SK-N-SH treated with all-trans-retinoic acid at 6 μM for 48 hours (cell line): ENCODE results near the gene SYNGAP1.

Experiments used
- ARNTL ChIP-seq: fragments of 450-650 bp; formaldehyde crosslinking; IDR thresholded peaks from 2 replicates; pipeline ENCODE4 v1.5.0; 2020; ENCODE audit warnings: low read depth, mild to moderate bottlenecking, moderate library complexity, borderline replicate concordance
- BACH2 ChIP-seq: fragments of 250-450 bp; sonication (Bioruptor Pico); IDR thresholded peaks from 2 replicates; pipeline ENCODE4 v1.9.0; 2021; ENCODE audit warnings: mild to moderate bottlenecking, borderline replicate concordance
- ESRRG ChIP-seq: fragments of 250-450 bp; sonication (Bioruptor Pico); IDR thresholded peaks from 2 replicates; pipeline ENCODE4 v1.6.1; 2021; ENCODE audit warnings: mild to moderate bottlenecking
- OSR1 ChIP-seq: fragments of 250-450 bp; sonication (Bioruptor Pico); IDR thresholded peaks from 2 replicates; pipeline ENCODE4 v1.8.0; 2022; ENCODE audit warnings: moderate library complexity, mild to moderate bottlenecking, inconsistent platforms
- PPARA ChIP-seq: fragments of 250-450 bp; sonication (Bioruptor Pico); IDR thresholded peaks from 2 replicates; pipeline ENCODE4 v1.5.0; 2020; ENCODE audit warnings: mild to moderate bottlenecking, borderline replicate concordance
- RARB ChIP-seq: fragments of 250-450 bp; sonication (Bioruptor Pico); IDR thresholded peaks from 2 replicates; pipeline ENCODE4 v1.8.0; 2021; ENCODE audit warnings: mild to moderate bottlenecking, moderate library complexity
- SNAI2 ChIP-seq: fragments of 250-450 bp; sonication (Bioruptor Pico); IDR thresholded peaks from 2 replicates; pipeline ENCODE4 v1.5.0; 2020; ENCODE audit warnings: mild to moderate bottlenecking, moderate library complexity
- TOX ChIP-seq: fragments of 250-450 bp; sonication (Bioruptor Pico); IDR thresholded peaks from 2 replicates; pipeline ENCODE4 v1.8.0; 2021; ENCODE audit warnings: mild to moderate bottlenecking, moderate library complexity, borderline replicate concordance
- ZFP30 ChIP-seq: fragments of 450-650 bp; formaldehyde crosslinking; IDR thresholded peaks from 2 replicates; pipeline ENCODE4 v1.5.0; 2022; ENCODE audit warnings: mild to moderate bottlenecking, moderate library complexity
- ZNF565 ChIP-seq: fragments of 450-650 bp; formaldehyde crosslinking; conservative IDR thresholded peaks from 2 replicates; pipeline ENCODE4 v1.5.0; 2020; ENCODE audit warnings: low read depth, mild to moderate bottlenecking, moderate library complexity
- ZNF70 ChIP-seq: fragments of 450-650 bp; formaldehyde crosslinking; IDR thresholded peaks from 2 replicates; pipeline ENCODE4 v1.5.0; 2020; ENCODE audit warnings: mild to moderate bottlenecking, moderate library complexity
- TF ChIP-seq, protein P1 (sequence below): fragments of 250-450 bp; sonication (Bioruptor Pico); IDR thresholded peaks from 2 replicates; pipeline ENCODE4 v1.8.0; 2020; ENCODE audit warnings: mild to moderate bottlenecking, moderate library complexity, borderline replicate concordance
- TF ChIP-seq, protein P2 (sequence below): fragments of 250-450 bp; sonication (Bioruptor Pico); IDR thresholded peaks from 2 replicates; pipeline ENCODE4 v1.8.0; 2021; ENCODE audit warnings: low read depth, mild to moderate bottlenecking, moderate library complexity, borderline replicate concordance
- TF ChIP-seq, protein P3 (sequence below): fragments of 250-450 bp; sonication (Bioruptor Pico); IDR thresholded peaks from 2 replicates; pipeline ENCODE4 v1.5.1; 2020; ENCODE audit warnings: low read depth, mild to moderate bottlenecking, moderate library complexity

DNA sequence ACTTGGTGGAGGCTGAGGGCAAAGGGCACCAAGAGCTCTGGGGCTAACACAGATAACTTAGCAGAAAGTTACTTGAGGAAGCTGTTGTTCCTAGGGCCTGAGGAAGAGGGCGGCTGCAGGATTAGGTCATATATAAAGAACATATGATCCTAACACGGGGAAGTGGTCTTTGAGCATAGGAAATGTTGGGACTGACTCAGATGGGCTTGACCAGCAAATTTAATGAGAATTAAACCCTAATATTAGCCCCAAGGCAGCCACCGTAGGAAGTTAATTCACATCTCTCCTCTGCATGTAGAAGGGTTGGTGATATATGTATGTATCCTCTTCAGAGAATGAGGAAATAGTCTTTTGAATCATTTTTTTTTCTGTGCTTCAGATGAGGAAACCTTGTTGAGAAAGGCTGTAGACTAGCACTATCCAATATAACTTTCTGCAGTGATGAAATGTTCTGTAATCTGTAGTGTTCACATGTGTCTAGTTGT is 25.3 kb downstream of the SYNGAP1 start:
- TF ChIP-seq RARB (no peak), OSR1 (CRISPR knock-in tag) (no peak), BACH2 (no peak), ESRRG (CRISPR knock-in tag) (no peak), ZNF70 (CRISPR knock-in tag) (no peak), TOX (CRISPR knock-in tag) (no peak), PPARA (CRISPR knock-in tag) (no peak), ZNF565 (CRISPR knock-in tag) (no peak), SNAI2 (CRISPR knock-in tag) (no peak), ARNTL (no peak), ZFP30 (CRISPR knock-in tag) (no peak)
- TF ChIP-seq, protein P1, sequence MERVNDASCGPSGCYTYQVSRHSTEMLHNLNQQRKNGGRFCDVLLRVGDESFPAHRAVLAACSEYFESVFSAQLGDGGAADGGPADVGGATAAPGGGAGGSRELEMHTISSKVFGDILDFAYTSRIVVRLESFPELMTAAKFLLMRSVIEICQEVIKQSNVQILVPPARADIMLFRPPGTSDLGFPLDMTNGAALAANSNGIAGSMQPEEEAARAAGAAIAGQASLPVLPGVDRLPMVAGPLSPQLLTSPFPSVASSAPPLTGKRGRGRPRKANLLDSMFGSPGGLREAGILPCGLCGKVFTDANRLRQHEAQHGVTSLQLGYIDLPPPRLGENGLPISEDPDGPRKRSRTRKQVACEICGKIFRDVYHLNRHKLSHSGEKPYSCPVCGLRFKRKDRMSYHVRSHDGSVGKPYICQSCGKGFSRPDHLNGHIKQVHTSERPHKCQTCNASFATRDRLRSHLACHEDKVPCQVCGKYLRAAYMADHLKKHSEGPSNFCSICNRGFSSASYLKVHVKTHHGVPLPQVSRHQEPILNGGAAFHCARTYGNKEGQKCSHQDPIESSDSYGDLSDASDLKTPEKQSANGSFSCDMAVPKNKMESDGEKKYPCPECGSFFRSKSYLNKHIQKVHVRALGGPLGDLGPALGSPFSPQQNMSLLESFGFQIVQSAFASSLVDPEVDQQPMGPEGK (CRISPR knock-in tag) = no peak
- TF ChIP-seq, protein P2, sequence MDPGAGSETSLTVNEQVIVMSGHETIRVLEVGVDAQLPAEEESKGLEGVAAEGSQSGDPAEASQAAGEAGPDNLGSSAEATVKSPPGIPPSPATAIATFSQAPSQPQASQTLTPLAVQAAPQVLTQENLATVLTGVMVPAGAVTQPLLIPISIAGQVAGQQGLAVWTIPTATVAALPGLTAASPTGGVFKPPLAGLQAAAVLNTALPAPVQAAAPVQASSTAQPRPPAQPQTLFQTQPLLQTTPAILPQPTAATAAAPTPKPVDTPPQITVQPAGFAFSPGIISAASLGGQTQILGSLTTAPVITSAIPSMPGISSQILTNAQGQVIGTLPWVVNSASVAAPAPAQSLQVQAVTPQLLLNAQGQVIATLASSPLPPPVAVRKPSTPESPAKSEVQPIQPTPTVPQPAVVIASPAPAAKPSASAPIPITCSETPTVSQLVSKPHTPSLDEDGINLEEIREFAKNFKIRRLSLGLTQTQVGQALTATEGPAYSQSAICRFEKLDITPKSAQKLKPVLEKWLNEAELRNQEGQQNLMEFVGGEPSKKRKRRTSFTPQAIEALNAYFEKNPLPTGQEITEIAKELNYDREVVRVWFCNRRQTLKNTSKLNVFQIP = no peak
- TF ChIP-seq, protein P3, sequence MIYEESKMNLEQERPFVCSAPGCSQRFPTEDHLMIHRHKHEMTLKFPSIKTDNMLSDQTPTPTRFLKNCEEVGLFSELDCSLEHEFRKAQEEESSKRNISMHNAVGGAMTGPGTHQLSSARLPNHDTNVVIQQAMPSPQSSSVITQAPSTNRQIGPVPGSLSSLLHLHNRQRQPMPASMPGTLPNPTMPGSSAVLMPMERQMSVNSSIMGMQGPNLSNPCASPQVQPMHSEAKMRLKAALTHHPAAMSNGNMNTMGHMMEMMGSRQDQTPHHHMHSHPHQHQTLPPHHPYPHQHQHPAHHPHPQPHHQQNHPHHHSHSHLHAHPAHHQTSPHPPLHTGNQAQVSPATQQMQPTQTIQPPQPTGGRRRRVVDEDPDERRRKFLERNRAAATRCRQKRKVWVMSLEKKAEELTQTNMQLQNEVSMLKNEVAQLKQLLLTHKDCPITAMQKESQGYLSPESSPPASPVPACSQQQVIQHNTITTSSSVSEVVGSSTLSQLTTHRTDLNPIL = no peak
